Measurements from ENCODE around the gene CCDC8.
"Not testable (repeated sequence)": the region's sequence is repeated elsewhere in the genome, so short reads cannot be mapped to it uniquely, and the experiment has no call there.

DNA sequence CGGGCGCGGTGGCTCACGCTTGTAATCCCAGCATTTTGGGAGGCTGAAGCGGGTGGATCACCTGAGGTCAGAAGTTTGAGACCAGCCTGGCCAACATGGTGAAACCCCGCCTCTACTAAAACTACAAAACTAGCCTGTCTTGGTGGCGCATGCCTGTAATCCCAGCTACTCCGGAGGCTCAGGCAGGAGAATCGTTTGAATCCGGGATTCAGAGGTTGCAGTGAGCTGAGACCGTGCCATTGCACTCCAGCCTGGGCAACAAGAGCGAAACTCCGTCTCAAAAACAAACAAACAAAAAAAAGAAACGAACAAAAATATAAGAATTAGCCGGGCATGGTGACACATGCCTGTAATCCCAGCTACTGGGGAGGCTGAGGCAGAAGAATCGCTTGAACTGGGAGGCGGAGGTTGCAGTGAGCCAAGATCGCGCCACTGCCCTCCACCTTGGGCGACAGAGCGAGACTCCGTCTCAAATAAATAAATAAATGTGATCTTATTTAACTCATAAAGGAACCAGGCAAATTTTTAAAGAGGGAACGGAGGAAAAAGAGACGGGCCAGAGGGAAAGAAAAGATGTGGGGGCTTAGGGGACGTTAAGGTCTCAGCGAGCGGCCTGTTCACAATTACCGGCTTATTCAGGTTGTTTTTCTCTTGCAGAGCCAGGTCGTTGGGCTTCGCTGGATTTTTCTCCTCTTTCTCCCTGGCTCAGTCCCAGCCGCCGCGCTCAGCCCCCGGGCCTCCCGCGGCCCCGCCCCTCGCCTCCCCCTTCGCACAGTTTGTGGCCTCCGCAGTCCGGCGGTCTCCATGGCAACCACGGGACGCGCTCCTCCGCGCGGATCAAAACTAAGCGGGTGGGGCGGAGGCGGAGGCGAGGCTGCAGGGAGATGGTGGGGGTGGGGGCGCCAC is 2.7 kb upstream of the CCDC8 start:
- TF ChIP-seq, protein P1, sequence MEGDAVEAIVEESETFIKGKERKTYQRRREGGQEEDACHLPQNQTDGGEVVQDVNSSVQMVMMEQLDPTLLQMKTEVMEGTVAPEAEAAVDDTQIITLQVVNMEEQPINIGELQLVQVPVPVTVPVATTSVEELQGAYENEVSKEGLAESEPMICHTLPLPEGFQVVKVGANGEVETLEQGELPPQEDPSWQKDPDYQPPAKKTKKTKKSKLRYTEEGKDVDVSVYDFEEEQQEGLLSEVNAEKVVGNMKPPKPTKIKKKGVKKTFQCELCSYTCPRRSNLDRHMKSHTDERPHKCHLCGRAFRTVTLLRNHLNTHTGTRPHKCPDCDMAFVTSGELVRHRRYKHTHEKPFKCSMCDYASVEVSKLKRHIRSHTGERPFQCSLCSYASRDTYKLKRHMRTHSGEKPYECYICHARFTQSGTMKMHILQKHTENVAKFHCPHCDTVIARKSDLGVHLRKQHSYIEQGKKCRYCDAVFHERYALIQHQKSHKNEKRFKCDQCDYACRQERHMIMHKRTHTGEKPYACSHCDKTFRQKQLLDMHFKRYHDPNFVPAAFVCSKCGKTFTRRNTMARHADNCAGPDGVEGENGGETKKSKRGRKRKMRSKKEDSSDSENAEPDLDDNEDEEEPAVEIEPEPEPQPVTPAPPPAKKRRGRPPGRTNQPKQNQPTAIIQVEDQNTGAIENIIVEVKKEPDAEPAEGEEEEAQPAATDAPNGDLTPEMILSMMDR (IDR thresholded peaks at IDR 0.05): not testable (repeated sequence)
- TF ChIP-seq POLR2A (IDR thresholded peaks at IDR 0.05): not testable (repeated sequence)
